CD14-positive monocyte (primary cell): ENCODE data around the gene UNK. TPM values are rescaled to one million over a fixed set of nuclear protein-coding genes. Genes with fewer than 3 reads are reported as not detected.

ENCODE experiments used
- DNase-seq, 3 donors: peaks; one replicate each; pipeline ENCODE4 v3.0.0-alpha.2; 2011 to 2022
- H2AFZ ChIP-seq: 2 replicates; pipeline ENCODE4 v1.6.0; 2012; ENCODE audit warnings: mild to moderate bottlenecking, low read depth, low read length, inconsistent platforms; ENCODE audit not compliant: insufficient read depth, poor library complexity, severe bottlenecking
- H3K27ac ChIP-seq, 2 donors: 1 replicate in 1 of 2; 2 replicates in 1 of 2; pipeline ENCODE4 v1.5.1; 2012 to 2013; ENCODE audit warnings: low read length in 2 of 2, control low read depth in 1 of 2, inconsistent platforms in 1 of 2, low read depth in 1 of 2, mild to moderate bottlenecking in 1 of 2
- H3K27me3 ChIP-seq, 2 donors: one replicate each; pipeline versions ENCODE4 v1.6.0 to v1.6.1; 2011 to 2013; ENCODE audit warnings: low read length in 2 of 2; ENCODE audit not compliant: control insufficient read depth in 2 of 2, insufficient read depth in 2 of 2
- H3K36me3 ChIP-seq, 2 donors: replicated peaks in 1 of 2; 1 replicate in 1 of 2; 2 replicates in 1 of 2; pipeline versions ENCODE4 v1.5.1 to v1.6.1; 2012 to 2013; ENCODE audit warnings: low read length in 2 of 2, control low read depth in 1 of 2, inconsistent platforms in 1 of 2, mild to moderate bottlenecking in 1 of 2; ENCODE audit not compliant: insufficient read depth in 2 of 2, control insufficient read depth in 1 of 2
- H3K4me1 ChIP-seq, 2 donors: 1 replicate in 1 of 2; 2 replicates in 1 of 2; pipeline versions ENCODE4 v1.5.1 to v1.6.1; 2012 to 2013; ENCODE audit warnings: low read length in 2 of 2, control low read depth in 1 of 2, inconsistent platforms in 1 of 2, mild to moderate bottlenecking in 1 of 2, moderate library complexity in 1 of 2; ENCODE audit not compliant: insufficient read depth in 2 of 2, control insufficient read depth in 1 of 2
- H3K4me2 ChIP-seq: replicated peaks from 2 replicates; pipeline ENCODE3; 2012; ENCODE audit warnings: low read length, moderate library complexity, mild to moderate bottlenecking; ENCODE audit not compliant: poor library complexity, severe bottlenecking; ENCODE audit errors: extremely low read depth
- H3K4me3 ChIP-seq, 3 experiments: fragments of 200-600 bp in 1 of 3; sonication (generic) in 1 of 3; replicated peaks in 1 of 3; 1 replicate in 2 of 3; 2 replicates in 1 of 3; pipeline ENCODE4 v1.5.1; 2011 to 2013; ENCODE audit warnings: low read length in 3 of 3, mild to moderate bottlenecking in 3 of 3, control low read depth in 2 of 3, low read depth in 2 of 3, inconsistent platforms in 1 of 3, moderate library complexity in 1 of 3
- H3K79me2 ChIP-seq: 2 replicates; pipeline ENCODE4 v1.6.0; 2012; ENCODE audit warnings: mild to moderate bottlenecking, control low read depth, inconsistent platforms, low read length, moderate library complexity; ENCODE audit not compliant: insufficient read depth
- H3K9ac ChIP-seq: 2 replicates; pipeline ENCODE4 v1.6.0; 2017; ENCODE audit warnings: low read length, mild to moderate bottlenecking; ENCODE audit not compliant: insufficient read depth, poor library complexity, severe bottlenecking
- H3K9me3 ChIP-seq, 2 donors: replicated peaks in 1 of 2; 1 replicate in 1 of 2; 2 replicates in 1 of 2; pipeline versions ENCODE4 v1.5.1 to v1.6.1; 2012 to 2013; ENCODE audit warnings: low read length in 2 of 2, control low read depth in 1 of 2; ENCODE audit not compliant: control insufficient read depth in 1 of 2, insufficient read depth in 1 of 2
- H4K20me1 ChIP-seq: 2 replicates; pipeline ENCODE4 v1.6.0; 2012; ENCODE audit warnings: mild to moderate bottlenecking, low read length, control low read depth, moderate library complexity; ENCODE audit not compliant: insufficient read depth
- H3K27ac Mint-ChIP-seq, 7 donors: one replicate each; pipeline ENCODE4 v1.8.0; 2020; ENCODE audit warnings: mild to moderate bottlenecking in 7 of 7, mixed read lengths in 7 of 7, moderate library complexity in 6 of 7, inconsistent platforms in 2 of 7
- H3K27me3 Mint-ChIP-seq, 3 donors: one replicate each; pipeline ENCODE4 v1.8.0; 2021 to 2022; ENCODE audit warnings: low read depth in 3 of 3, mild to moderate bottlenecking in 3 of 3, mixed read lengths in 3 of 3, moderate library complexity in 3 of 3, inconsistent platforms in 1 of 3
- H3K36me3 Mint-ChIP-seq, 2 donors: one replicate each; pipeline ENCODE4 v1.8.0; 2020; ENCODE audit warnings: mixed read lengths in 2 of 2, inconsistent platforms in 1 of 2, mild to moderate bottlenecking in 1 of 2
- H3K4me1 Mint-ChIP-seq: one replicate; pipeline ENCODE4 v1.8.0; 2020; ENCODE audit warnings: mild to moderate bottlenecking, mixed read lengths
- H3K4me3 Mint-ChIP-seq, 2 donors: one replicate each; pipeline ENCODE4 v1.8.0; 2020; ENCODE audit warnings: mild to moderate bottlenecking in 2 of 2, mixed read lengths in 2 of 2, moderate library complexity in 1 of 2
- H3K9me3 Mint-ChIP-seq, 7 donors: one replicate each; pipeline ENCODE4 v1.8.0; 2020 to 2022; ENCODE audit warnings: mixed read lengths in 7 of 7, mild to moderate bottlenecking in 6 of 7, moderate library complexity in 6 of 7, inconsistent platforms in 2 of 7
- CTCF ChIP-seq: fragments of 200-600 bp; IDR thresholded peaks from one replicate; pipeline ENCODE4 v1.8.0; 2022; ENCODE audit warnings: antibody characterized with exemption, mild to moderate bottlenecking
- WGBS: methylation state at CpG from one replicate; pipeline ENCODE4 v1.1.5; 2013; ENCODE audit warnings: missing lambda C conversion rate; ENCODE audit not compliant: insufficient coverage; 5-methylcytosine and 5-hydroxymethylcytosine counted together
- intact Hi-C, 2 donors: fragments of 100-400 bp; cut with micrococcal nuclease; formaldehyde crosslinking; loops; one replicate each; pipeline versions ENCODE4 v1.15.0 to v1.15.1; 2023
- polyA plus RNA-seq, 3 donors: library from polyadenylated mRNA; depleted of rRNA in 1 of 3; unstranded in 2 of 3; stranded (reverse) in 1 of 3; fragments of 300-500 nt in 2 of 3; fragments of >200 nt in 1 of 3; fragmentation: Illumina TruSeq in 2 of 3; gene quantifications; 1 replicate in 2 of 3; 2 replicates in 1 of 3; pipeline ENCODE4 v1.2.3, GENCODE V29; 2012 to 2021

UNK gene
- polyA plus RNA-seq, 3 donors, result 6.3 to 12.9 (median 7.8) TPM

GRCh38 chr17:75803883-75804282, 19.3 kb downstream of the UNK start:
- no peak for TF ChIP-seq CTCF
- Mint-ChIP-seq H3K4me3 (no peak overlapping the region), H3K36me3 (peaks cover 14 to 29% of the 10 kb centered on the region in 2 donors), H3K27me3 (peaks cover 0 to 1% (median 0%) of the 10 kb centered on the region in 3 donors), H3K4me1 (no peaks in the 10 kb centered on the region), H3K27ac (no peak overlapping the region), H3K9me3 (peaks cover 0 to 3% (median 0%) of the 10 kb centered on the region in 7 donors)
- no peak overlapping the region for H3K4me3 ChIP-seq
- intact Hi-C loops, result no loop called here
- no peak overlapping the region for H2AFZ ChIP-seq
- WGBS, result no CpG with 5 or more reads among the region's 1 CpG
- H3K9me3 ChIP-seq, result no peaks in the 10 kb centered on the region
- H3K4me1 ChIP-seq, result no peaks in the 10 kb centered on the region
- DNase-seq, result no peak
- peaks cover 16% of the 10 kb centered on the region for H3K79me2 ChIP-seq
- peaks cover 12 to 19% of the 10 kb centered on the region in 2 donors for H3K36me3 ChIP-seq
- no peak overlapping the region for H3K4me2 ChIP-seq
- no peaks in the 10 kb centered on the region for H4K20me1 ChIP-seq
- H3K27ac ChIP-seq, result no peak overlapping the region
- no peak overlapping the region for H3K9ac ChIP-seq
- no peaks in the 10 kb centered on the region for H3K27me3 ChIP-seq

GRCh38 chr17:75806822-75807500, 22.4 kb downstream of the UNK start:
- no peaks in the 10 kb centered on the region for H3K27me3 ChIP-seq
- Mint-ChIP-seq H3K4me1 (no peaks in the 10 kb centered on the region), H3K9me3 (peaks cover 0 to 3% (median 0%) of the 10 kb centered on the region in 7 donors)

More at GRCh38 chr17:75806822-75807500, 22.4 kb downstream of the UNK start:
- no peak overlapping the region for H3K4me3 ChIP-seq
- Mint-ChIP-seq H3K4me3 (no peak overlapping the region), H3K27me3 (peaks cover 0 to 1% (median 0%) of the 10 kb centered on the region in 3 donors), H3K27ac (peak overlapping the region in 1 of 7 donors; percentile 50), H3K36me3 (peaks cover 14 to 31% of the 10 kb centered on the region in 2 donors)
- no peak overlapping the region for H3K4me2 ChIP-seq
- H4K20me1 ChIP-seq, result no peaks in the 10 kb centered on the region
- no peak overlapping the region for H2AFZ ChIP-seq
- H3K79me2 ChIP-seq, result peaks cover 16% of the 10 kb centered on the region
- no peak overlapping the region for H3K9ac ChIP-seq
- no peak for TF ChIP-seq CTCF
- intact Hi-C loops, result no loop called here
- WGBS, result 90% methylated on average over 3 of the region's 4 CpGs
- no peak for DNase-seq
- peak overlapping the region in 1 of 2 donors; percentile 36 for H3K27ac ChIP-seq
- H3K36me3 ChIP-seq, result peaks cover 18 to 30% of the 10 kb centered on the region in 2 donors
- no peaks in the 10 kb centered on the region for H3K9me3 ChIP-seq
- H3K4me1 ChIP-seq, result no peaks in the 10 kb centered on the region
